Upper lobe of left lung (tissue), 6 donors: ENCODE data around the gene OSR1. TPM values are rescaled to one million over a fixed set of nuclear protein-coding genes. Genes with fewer than 3 reads are reported as not detected.
"Not testable (repeated sequence)": the region's sequence is repeated elsewhere in the genome, so short reads cannot be mapped to it uniquely, and the experiment has no call there.

Experiments used
- ATAC-seq, 2 donors: fragments of 200-7000 bp; cut with Tn5 transposase; one replicate each; pipeline ENCODE4 v1.9.1; 2022; ENCODE audit warnings: mild to moderate bottlenecking in 2 of 2, moderate library complexity in 2 of 2; ENCODE audit not compliant: low FRiP score in 2 of 2
- DNase-seq, 2 donors: peaks; one replicate each; pipeline ENCODE4 v3.0.0-alpha.2; 2019 to 2020
- H3K27ac ChIP-seq, 4 donors: fragments of 200-600 bp; sonication (generic); one replicate each; pipeline ENCODE4 v1.5.1; 2016 to 2019
- H3K27me3 ChIP-seq, 4 donors: fragments of 200-600 bp; sonication (generic); one replicate each; pipeline ENCODE4 v1.5.1; 2017 to 2019
- H3K36me3 ChIP-seq, 4 donors: fragments of 200-600 bp; sonication (generic); one replicate each; pipeline ENCODE4 v1.5.1; 2016 to 2019
- H3K4me1 ChIP-seq, 4 donors: fragments of 200-600 bp; sonication (generic); one replicate each; pipeline ENCODE4 v1.5.1; 2018 to 2019
- H3K4me3 ChIP-seq, 4 donors: fragments of 200-600 bp; sonication (generic); one replicate each; pipeline ENCODE4 v1.5.1; 2017 to 2019; ENCODE audit warnings: mild to moderate bottlenecking in 2 of 4, moderate library complexity in 1 of 4
- H3K9me3 ChIP-seq, 4 donors: fragments of 200-600 bp; sonication (generic); one replicate each; pipeline ENCODE4 v1.5.1; 2018 to 2019
- CTCF ChIP-seq, 6 experiments: fragments of 450-650 bp in 4 of 6; fragments of 200-600 bp in 2 of 6; sonication (generic) in 2 of 6; IDR thresholded peaks; one replicate each; pipeline ENCODE4 v1.5.1; 2016 to 2019; ENCODE audit warnings: antibody characterized with exemption in 6 of 6
- EP300 ChIP-seq, 4 donors: sonication (generic); formaldehyde crosslinking; IDR thresholded peaks; one replicate each; pipeline ENCODE4 v1.5.1; 2017; ENCODE audit warnings: antibody characterized with exemption in 4 of 4, control low read depth in 2 of 4
- POLR2A ChIP-seq, 4 donors: fragments of 450-650 bp; IDR thresholded peaks; one replicate each; pipeline ENCODE4 v1.5.1; 2016 to 2017; ENCODE audit warnings: antibody characterized with exemption in 4 of 4, mild to moderate bottlenecking in 2 of 4
- POLR2AphosphoS5 ChIP-seq, 2 donors: sonication (generic); formaldehyde crosslinking; IDR thresholded peaks; one replicate each; pipeline ENCODE4 v1.5.1; 2017; ENCODE audit warnings: antibody characterized with exemption in 2 of 2
- WGBS, 2 donors: methylation state at CpG; one replicate each; pipeline ENCODE4 v1.1.5; 2017 to 2018; 5-methylcytosine and 5-hydroxymethylcytosine counted together
- total RNA-seq, 6 donors: library from RNA; depleted of rRNA in 4 of 6; stranded (reverse); fragments of >200 nt in 4 of 6; gene quantifications; one replicate each; pipeline versions ENCODE4 v1.1.0 to v1.2.1, GENCODE V29; 2016 to 2021
- donor health status: DM: no; HTN: no; CAD: no; lungs with moderate emphysema.
- donor health status: DM: no; HTN: yes; CAD: no; lungs with severe emphysema.

OSR1 gene
- 10 to 100 TPM in 2 of 6 donors, 1 to 10 TPM in 4; 3.2 to 19.4 (median 7.5) TPM for total RNA-seq

DNA sequence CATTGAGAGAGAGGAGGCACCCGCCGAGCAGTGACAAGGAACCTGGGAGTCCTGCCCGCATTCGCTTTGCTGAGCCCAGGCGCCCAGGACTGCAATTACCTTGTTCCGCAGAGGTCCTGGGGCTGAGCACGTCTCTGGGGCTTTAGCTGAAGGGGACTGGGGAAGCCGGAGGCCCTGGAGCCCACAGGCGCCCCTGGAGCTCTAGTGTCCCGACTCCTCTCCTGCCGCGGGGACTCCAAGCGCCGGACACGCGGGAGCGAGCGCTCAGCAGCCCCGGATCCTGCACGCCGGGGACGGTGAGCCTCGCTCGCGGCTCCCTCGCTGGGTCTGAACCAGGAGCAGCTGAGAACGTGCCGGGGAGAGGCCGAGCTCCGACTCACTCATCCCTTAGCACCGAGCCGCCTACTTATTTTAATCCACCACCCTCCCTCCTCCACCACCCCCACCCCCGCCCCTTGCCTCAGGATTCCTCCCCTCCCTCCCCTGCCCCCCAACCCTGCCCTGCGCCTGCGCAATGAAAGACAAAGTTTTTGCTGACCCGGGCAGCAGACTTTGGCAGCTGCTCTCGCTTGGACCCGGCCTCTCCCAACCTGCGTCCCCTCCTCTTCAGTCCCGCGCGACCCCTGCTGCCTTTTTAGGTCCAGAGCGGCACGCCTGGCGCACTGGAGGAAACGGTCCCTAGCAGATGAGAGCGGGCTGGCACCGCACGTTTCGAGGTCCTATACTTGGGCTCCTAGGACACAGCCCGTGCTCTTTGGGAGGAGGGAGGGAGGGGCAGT is at the start of gene OSR1:
OSR1 (minus strand) TSS at position 382 of the 779 bp plus-strand sequence. CDS start 4,818 bp downstream, outside the sequence.
- no peaks in the 10 kb centered on the region for H3K9me3 ChIP-seq
- H3K36me3 ChIP-seq, result no peaks in the 10 kb centered on the region
- ATAC-seq (peak; percentile 65 to 72), DNase-seq (peak; percentile 39 to 90)
- peak in 1 of 2 donors; percentile 26 for TF ChIP-seq POLR2AphosphoS5 (IDR thresholded peaks at IDR 0.05)
- no peak for TF ChIP-seq EP300 (IDR thresholded peaks at IDR 0.05)
- no peak for TF ChIP-seq CTCF (IDR thresholded peaks at IDR 0.05)
- TF ChIP-seq POLR2A (IDR thresholded peaks at IDR 0.05), result peak in 3 of 4 donors; percentile 23 to 34 (median 31)
- peaks cover 28 to 56% (median 42%) of the 10 kb centered on the region in 4 donors for H3K4me1 ChIP-seq
- H3K4me3 ChIP-seq, result peak within 1 kb of the TSS; percentile 1 to 63 (median 56)
- H3K27ac ChIP-seq, result peak within 1 kb of the TSS; percentile 58 to 80 (median 68)
- peaks cover 0 to 50% (median 31%) of the 10 kb centered on the region in 4 donors for H3K27me3 ChIP-seq
- 0 to 2% methylated on average over 4 to 42 of the region's 51 CpGs for WGBS, 2 donors

- no peak overlapping the region for H3K4me3 ChIP-seq
- no peak for DNase-seq
- WGBS, 2 donors, result 44 to 62% methylated on average over 4 of the region's 4 CpGs
- no peaks in the 10 kb centered on the region for H3K27me3 ChIP-seq
- no peaks in the 10 kb centered on the region for H3K36me3 ChIP-seq
- no peaks in the 10 kb centered on the region for H3K4me1 ChIP-seq
- H3K9me3 ChIP-seq, result no peaks in the 10 kb centered on the region
- no peak for ATAC-seq
- TF ChIP-seq POLR2AphosphoS5 (IDR thresholded peaks at IDR 0.05), result no peak
- TF ChIP-seq POLR2A (IDR thresholded peaks at IDR 0.05), result no peak
- no peak for TF ChIP-seq EP300 (IDR thresholded peaks at IDR 0.05)
- no peak for TF ChIP-seq CTCF (IDR thresholded peaks at IDR 0.05)
- no peak overlapping the region for H3K27ac ChIP-seq
These were observed 45.4 kb upstream of the OSR1 start for GRCh38 chr2:19403785-19404184.

DNA sequence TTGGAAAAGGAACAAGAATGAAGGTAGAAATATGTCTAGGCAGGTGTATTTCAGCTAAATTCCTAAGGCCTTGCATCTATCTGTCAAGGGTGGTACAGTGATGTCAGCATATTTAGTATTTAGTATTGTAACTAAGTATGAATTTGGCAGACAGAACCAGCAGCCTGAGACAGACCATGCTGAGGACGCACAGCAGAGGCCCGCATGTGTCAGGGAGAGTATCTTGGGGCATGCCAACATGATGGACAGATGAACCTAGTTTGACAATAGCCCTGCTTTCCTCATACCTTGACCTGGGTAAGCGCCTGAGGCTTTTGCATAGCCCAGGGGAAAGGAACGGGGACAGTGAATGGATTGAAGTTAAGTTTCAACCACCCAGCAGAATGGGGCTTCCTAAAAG is 33.8 kb upstream of the OSR1 start:
- no peaks in the 10 kb centered on the region for H3K36me3 ChIP-seq
- H3K4me3 ChIP-seq, result no peak overlapping the region
- WGBS, 2 donors, result 92 to 93% methylated on average over 4 of the region's 4 CpGs
- no peak for DNase-seq
- no peak overlapping the region for H3K27ac ChIP-seq
- H3K27me3 ChIP-seq, result no peaks in the 10 kb centered on the region
- H3K9me3 ChIP-seq, result peaks cover 0 to 6% (median 0%) of the 10 kb centered on the region in 4 donors
- TF ChIP-seq POLR2A (IDR thresholded peaks at IDR 0.05), result no peak
- H3K4me1 ChIP-seq, result no peaks in the 10 kb centered on the region
- no peak for ATAC-seq

- not testable (repeated sequence) for ATAC-seq, H3K27ac ChIP-seq, H3K4me3 ChIP-seq, DNase-seq, H3K36me3 ChIP-seq, H3K4me1 ChIP-seq, H3K9me3 ChIP-seq, H3K27me3 ChIP-seq
- 93 to 95% methylated on average over 2 to 7 of the region's 7 CpGs for WGBS, 2 donors
These were observed 31.0 kb upstream of the OSR1 start for GRCh38 chr2:19389469-19389868.

DNA sequence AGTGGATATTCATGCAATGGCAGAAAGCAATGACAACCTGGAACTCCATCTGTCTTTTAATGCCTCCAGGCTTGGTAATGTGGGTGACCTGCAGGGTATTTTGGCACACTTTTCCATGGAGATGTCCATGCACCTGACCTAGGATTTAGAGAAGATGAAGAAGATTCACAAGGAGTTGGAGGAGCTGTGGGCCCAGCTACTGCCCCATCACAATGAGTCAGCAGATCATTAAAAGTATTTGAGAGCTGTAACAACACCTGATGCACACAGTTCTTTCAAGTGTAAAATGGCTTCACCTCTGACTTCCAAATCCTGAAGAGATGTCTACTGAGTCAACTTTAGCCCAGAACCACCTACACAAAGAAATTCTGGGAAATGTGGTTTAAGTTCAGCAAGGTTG is 22.1 kb upstream of the OSR1 start:
- Histone ChIP-seq H3K4me3 (no peak overlapping the region), H3K9me3 (no peaks in the 10 kb centered on the region), H3K4me1 (no peaks in the 10 kb centered on the region), H3K27me3 (no peaks in the 10 kb centered on the region), H3K27ac (no peak overlapping the region), H3K36me3 (no peaks in the 10 kb centered on the region)
- DNase-seq (no peak), ATAC-seq (no peak)
- TF ChIP-seq POLR2A (IDR thresholded peaks at IDR 0.05) (no peak), POLR2AphosphoS5 (IDR thresholded peaks at IDR 0.05) (no peak), EP300 (IDR thresholded peaks at IDR 0.05) (no peak), CTCF (IDR thresholded peaks at IDR 0.05) (no peak)

DNA sequence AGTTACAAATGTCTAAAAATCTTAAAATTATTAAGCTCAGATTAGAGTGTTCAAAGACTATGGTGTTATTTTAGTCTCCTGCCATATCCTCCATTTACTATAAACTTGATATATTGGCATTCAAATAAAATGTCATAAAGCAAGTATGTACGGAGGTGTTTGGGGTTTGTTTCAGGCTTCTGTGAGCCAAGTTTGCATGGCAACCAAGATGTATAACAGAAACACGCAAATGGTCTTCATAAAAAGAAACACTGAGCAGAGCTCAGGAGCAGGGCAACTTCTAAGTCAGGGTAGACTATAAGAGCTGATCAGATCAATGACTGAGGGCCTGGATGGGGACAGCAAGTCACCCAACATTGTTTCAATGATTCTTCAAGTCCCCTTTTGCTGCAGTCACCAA is 20.5 kb upstream of the OSR1 start:
- no peak for ATAC-seq
- DNase-seq, result no peak
- WGBS, 2 donors, result 79 to 89% methylated on average over 2 of the region's 2 CpGs
- H3K9me3 ChIP-seq, result no peaks in the 10 kb centered on the region
- TF ChIP-seq POLR2AphosphoS5 (IDR thresholded peaks at IDR 0.05) (no peak), CTCF (IDR thresholded peaks at IDR 0.05) (no peak), EP300 (IDR thresholded peaks at IDR 0.05) (no peak), POLR2A (IDR thresholded peaks at IDR 0.05) (no peak)
- no peaks in the 10 kb centered on the region for H3K27me3 ChIP-seq
- no peak overlapping the region for H3K27ac ChIP-seq
- H3K4me3 ChIP-seq, result no peak overlapping the region
- H3K4me1 ChIP-seq, result no peaks in the 10 kb centered on the region
- no peaks in the 10 kb centered on the region for H3K36me3 ChIP-seq
